Ovary (tissue), 9 donors: ENCODE measurements around the gene PTPRN2. TPM values are rescaled to one million over a fixed set of nuclear protein-coding genes. Genes with fewer than 3 reads are reported as not detected.

Source experiments
- DNase-seq, 5 donors: peaks; one replicate each; pipeline ENCODE4 v3.0.0-alpha.2; 2019 to 2020
- H3K27ac ChIP-seq, 2 donors: fragments of 200-600 bp; one replicate each; pipeline versions ENCODE4 v1.5.1 to v1.8.0; 2019 to 2022
- H3K27me3 ChIP-seq: fragments of 200-600 bp; one replicate; pipeline ENCODE4 v1.8.0; 2022
- H3K36me3 ChIP-seq: fragments of 200-600 bp; sonication (generic); one replicate; pipeline ENCODE4 v1.5.1; 2019
- H3K4me1 ChIP-seq: one replicate; pipeline ENCODE4 v1.8.1; 2013; ENCODE audit warnings: mild to moderate bottlenecking, moderate library complexity; ENCODE audit not compliant: insufficient read depth
- H3K4me3 ChIP-seq: fragments of 200-600 bp; sonication (generic); one replicate; pipeline ENCODE4 v1.5.1; 2017
- H3K9me3 ChIP-seq, 2 donors: fragments of 200-600 bp in 1 of 2; sonication (generic) in 1 of 2; one replicate each; pipeline versions ENCODE4 v1.5.1 to v1.8.1; 2013 to 2019; ENCODE audit warnings: mild to moderate bottlenecking in 1 of 2, moderate library complexity in 1 of 2
- EP300 ChIP-seq: sonication (generic); formaldehyde crosslinking; IDR thresholded peaks from one replicate; pipeline ENCODE4 v1.6.1; 2017; ENCODE audit warnings: antibody characterized with exemption
- POLR2A ChIP-seq: fragments of 450-650 bp; IDR thresholded peaks from one replicate; pipeline ENCODE4 v1.6.1; 2017; ENCODE audit warnings: antibody characterized with exemption, mild to moderate bottlenecking, moderate library complexity
- WGBS, 3 donors: extraction: QIAGEN DNeasy Blood & Tissue Kit in 1 of 3; methylation state at CpG; one replicate each; pipeline versions ENCODE4 v1.1.5 to v1.1.7; 2013 to 2017; 5-methylcytosine and 5-hydroxymethylcytosine counted together
- intact Hi-C, 4 donors: fragments of 100-400 bp; cut with DNase I; formaldehyde crosslinking; loops; one replicate each; pipeline versions ENCODE4 v1.11.0 to v1.15.1; 2022 to 2023
- polyA plus RNA-seq, 2 donors: library from polyadenylated mRNA; stranded (reverse); fragments of 200-250 nt in 1 of 2; fragments of 350-450 nt in 1 of 2; fragmentation: Illumina TruSeq in 1 of 2; extraction: RNeasy Lipid Tissue Mini Kit (QIAGEN cat#74804) in 1 of 2; gene quantifications; one replicate each; pipeline ENCODE4 v1.2.3, GENCODE V29; 2013 to 2014
- total RNA-seq, 7 donors: library from RNA; depleted of rRNA in 2 of 7; stranded (reverse); fragments of >200 nt in 2 of 7; fragmentation: NEBNext Ultra II Directional in 3 of 7; extraction: Animal tissue kit (Norgen Biotek cat#: 25700) in 3 of 7; gene quantifications; one replicate each; pipeline versions ENCODE4 v1.1.0 to v1.2.4, GENCODE V29; 2016 to 2023
- TF ChIP-seq, protein P1 (sequence below), 3 donors: fragments of 450-650 bp in 2 of 3; fragments of 200-600 bp in 1 of 3; IDR thresholded peaks; one replicate each; pipeline versions ENCODE4 v1.5.1 to v1.8.0; 2016 to 2022; ENCODE audit warnings: antibody characterized with exemption in 3 of 3, mild to moderate bottlenecking in 1 of 3
- donor health status: DM: no; HTN: no; CAD: no; lungs with moderate emphysema.
- donor health status: DM: no; HTN: no; CAD: no.
- donor health status: Bipolar disorder and iron deficiency.
- donor health status: DM: yes; HTN: yes; CAD: no.
- donor health status: DM: no; HTN: no; CAD: no.
- donor health status: DM: yes; HTN: yes; CAD: no.

Gene PTPRN2
- total and polyA plus RNA-seq, 9 donors, result 3.5 to 11.1 (median 5.9) TPM

DNA sequence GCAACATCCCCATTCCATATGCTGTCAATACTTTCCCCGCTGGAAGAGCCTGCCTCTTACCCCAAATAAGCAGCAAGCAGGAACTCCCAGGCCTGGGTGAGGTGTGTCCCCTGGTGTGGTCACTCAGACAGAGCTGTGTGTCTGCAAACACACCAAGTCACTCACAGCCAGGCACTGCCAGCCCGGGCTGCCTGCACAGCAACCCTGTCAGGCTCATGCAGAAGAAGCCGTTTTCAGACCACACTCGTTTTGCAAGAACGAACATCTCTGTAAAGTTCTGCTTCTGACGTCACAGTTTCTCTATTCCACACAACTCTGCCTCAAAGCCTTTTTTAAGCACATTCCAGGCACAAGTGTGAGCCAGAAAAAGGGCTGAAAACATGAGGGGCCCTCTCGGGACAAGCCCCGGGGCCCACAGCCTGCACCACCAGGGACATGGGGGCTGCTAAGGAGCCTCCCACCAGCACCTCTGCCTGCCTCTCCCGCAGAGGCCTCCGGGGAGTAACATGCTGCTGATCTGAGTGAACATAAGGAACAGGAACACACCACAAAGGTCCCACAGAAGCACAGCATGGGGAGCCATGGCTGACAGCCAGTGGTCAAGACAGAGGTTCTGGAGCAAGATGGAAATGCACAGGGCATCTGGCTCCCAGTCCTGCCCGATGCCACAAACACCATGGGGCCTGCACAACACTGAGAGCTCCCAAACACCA is 11.4 kb downstream of the PTPRN2 start:
- WGBS, 3 donors, result 71 to 77% (median 76%) methylated on average over 11 of the region's 11 CpGs
- no peak for TF ChIP-seq EP300
- TF ChIP-seq POLR2A, result no peak
- TF ChIP-seq, protein P1, sequence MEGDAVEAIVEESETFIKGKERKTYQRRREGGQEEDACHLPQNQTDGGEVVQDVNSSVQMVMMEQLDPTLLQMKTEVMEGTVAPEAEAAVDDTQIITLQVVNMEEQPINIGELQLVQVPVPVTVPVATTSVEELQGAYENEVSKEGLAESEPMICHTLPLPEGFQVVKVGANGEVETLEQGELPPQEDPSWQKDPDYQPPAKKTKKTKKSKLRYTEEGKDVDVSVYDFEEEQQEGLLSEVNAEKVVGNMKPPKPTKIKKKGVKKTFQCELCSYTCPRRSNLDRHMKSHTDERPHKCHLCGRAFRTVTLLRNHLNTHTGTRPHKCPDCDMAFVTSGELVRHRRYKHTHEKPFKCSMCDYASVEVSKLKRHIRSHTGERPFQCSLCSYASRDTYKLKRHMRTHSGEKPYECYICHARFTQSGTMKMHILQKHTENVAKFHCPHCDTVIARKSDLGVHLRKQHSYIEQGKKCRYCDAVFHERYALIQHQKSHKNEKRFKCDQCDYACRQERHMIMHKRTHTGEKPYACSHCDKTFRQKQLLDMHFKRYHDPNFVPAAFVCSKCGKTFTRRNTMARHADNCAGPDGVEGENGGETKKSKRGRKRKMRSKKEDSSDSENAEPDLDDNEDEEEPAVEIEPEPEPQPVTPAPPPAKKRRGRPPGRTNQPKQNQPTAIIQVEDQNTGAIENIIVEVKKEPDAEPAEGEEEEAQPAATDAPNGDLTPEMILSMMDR (IDR thresholded peaks at IDR 0.05), result no peak

DNA sequence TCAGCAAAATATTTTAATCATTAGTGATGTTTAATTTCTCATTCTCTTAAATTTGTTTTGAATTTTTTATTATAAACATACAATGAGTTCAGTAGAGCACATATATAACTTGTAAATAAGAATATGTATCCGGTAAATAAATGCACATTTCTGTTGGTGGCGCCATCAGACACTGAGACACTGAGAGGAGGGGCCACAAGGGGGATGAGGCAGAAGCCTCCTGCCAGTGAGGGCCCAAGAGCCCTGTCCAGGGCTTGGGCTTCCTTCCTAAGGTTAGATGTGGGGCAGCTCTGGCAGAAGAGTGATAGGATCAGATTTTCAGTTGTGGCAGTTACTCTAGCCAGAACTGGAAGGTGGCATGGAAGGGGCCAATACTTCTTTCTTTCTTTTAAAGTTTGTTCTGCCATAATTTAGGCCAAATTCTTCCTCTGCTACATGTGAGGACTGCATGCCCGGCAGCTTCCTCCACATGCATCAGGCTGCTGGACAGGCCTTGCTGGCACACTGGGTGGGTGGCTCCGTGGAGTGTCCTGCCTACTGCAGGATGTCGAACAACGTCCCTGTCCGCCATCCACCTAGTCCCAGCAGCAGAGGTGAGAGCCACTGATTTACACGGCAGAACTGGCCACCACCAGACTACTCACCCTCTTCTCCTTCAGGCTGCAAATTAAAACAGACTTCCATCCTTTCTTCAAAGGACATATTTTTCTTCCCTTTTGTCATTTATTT is 13.2 kb downstream of the PTPRN2 start:
- no peak overlapping the region for H3K4me3 ChIP-seq
- DNase-seq, result no peak
- 78 to 82% (median 79%) methylated on average over 8 of the region's 8 CpGs for WGBS, 3 donors
- no peaks in the 10 kb centered on the region for H3K36me3 ChIP-seq
- no peaks in the 10 kb centered on the region for H3K4me1 ChIP-seq
- intact Hi-C loops, result no loop called here
- H3K27ac ChIP-seq, result no peak overlapping the region
- TF ChIP-seq POLR2A (no peak), EP300 (no peak)
- TF ChIP-seq, protein P1 (IDR thresholded peaks at IDR 0.05), result no peak
- H3K9me3 ChIP-seq, result no peaks in the 10 kb centered on the region
- no peaks in the 10 kb centered on the region for H3K27me3 ChIP-seq

More for the DNA sequence above, 11.4 kb downstream of the PTPRN2 start:
- Histone ChIP-seq H3K9me3 (no peaks in the 10 kb centered on the region), H3K4me3 (no peak overlapping the region), H3K4me1 (no peaks in the 10 kb centered on the region), H3K27me3 (no peaks in the 10 kb centered on the region), H3K27ac (no peak overlapping the region), H3K36me3 (no peaks in the 10 kb centered on the region)
- no peak for DNase-seq
- intact Hi-C loops, result no loop called here

DNA sequence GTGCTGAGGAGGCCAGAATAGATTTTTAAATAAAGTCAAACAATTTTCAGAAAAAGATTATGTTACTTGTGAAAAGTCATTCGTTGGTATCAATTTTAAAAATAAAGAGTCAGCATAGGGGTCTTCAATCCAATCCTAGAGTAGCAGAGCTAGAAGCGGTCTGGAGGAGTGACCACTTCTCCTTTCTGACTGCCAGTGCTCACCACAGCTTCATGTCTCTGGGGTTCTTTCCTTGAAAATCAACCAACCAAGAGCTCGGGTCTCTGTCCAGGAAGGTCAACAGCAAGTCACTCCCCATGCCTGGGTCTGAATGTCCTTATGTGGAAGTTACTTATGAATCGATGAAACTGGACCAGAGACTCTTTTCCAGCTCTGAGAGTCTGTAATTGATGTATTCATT is 14.3 kb downstream of the PTPRN2 start:
- H3K4me3 ChIP-seq, result no peak overlapping the region
- DNase-seq, result no peak
- H3K36me3 ChIP-seq, result no peaks in the 10 kb centered on the region
- WGBS, 3 donors, result 54 to 66% (median 61%) methylated on average over 4 of the region's 4 CpGs
- H3K27ac ChIP-seq, result no peak overlapping the region
- intact Hi-C loops, result no loop called here
- no peaks in the 10 kb centered on the region for H3K9me3 ChIP-seq
- TF ChIP-seq, protein P1 (IDR thresholded peaks at IDR 0.05), result no peak
- TF ChIP-seq POLR2A (no peak), EP300 (no peak)
- no peaks in the 10 kb centered on the region for H3K27me3 ChIP-seq
- no peaks in the 10 kb centered on the region for H3K4me1 ChIP-seq

DNA sequence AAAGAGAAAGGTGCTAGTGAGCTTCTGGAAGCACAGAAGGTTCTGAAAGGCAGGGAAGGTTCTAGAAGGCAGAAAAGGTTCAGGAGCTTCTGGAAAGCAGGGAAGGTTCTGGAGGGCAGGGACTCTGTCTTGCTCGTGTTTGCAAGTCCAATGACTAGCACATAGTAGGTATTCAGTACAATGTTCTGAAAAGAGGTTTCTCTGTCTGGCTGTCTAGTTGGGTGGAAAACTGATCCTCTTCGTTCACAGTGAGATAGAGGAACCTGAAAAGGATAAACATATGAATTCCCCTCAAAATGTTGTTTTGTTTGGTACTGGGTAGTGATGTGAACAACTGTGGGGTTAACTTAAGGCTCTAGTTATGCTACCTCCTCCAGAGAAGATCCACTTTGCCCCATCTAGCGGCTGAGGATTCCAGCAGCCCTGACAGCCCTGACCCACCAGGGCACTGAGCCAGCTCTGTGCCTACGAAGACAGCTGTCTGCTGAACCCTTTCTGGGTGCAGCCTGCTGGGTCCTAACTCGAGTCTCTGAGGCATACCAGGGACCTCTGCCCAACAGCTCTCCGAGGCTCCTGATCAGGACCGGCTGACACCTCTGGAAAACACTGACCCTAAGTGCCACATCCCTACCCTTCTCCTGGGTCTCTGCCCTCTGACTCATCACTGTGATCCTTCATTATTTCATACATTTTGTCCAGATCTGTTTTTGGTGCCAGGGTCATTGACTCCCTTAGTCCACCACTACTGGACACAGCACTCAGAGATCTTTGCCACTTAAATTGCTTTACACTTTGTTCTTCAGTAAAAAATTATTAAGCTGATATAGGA is 15.4 kb downstream of the PTPRN2 start:
- no peaks in the 10 kb centered on the region for H3K9me3 ChIP-seq
- H3K4me3 ChIP-seq, result no peak overlapping the region
- no peaks in the 10 kb centered on the region for H3K36me3 ChIP-seq
- intact Hi-C loops, result no loop called here
- no peaks in the 10 kb centered on the region for H3K4me1 ChIP-seq
- no peaks in the 10 kb centered on the region for H3K27me3 ChIP-seq
- WGBS, 3 donors, result 22 to 32% (median 23%) methylated on average over 7 of the region's 7 CpGs
- TF ChIP-seq, protein P1 (IDR thresholded peaks at IDR 0.05), result no peak
- TF ChIP-seq EP300 (no peak), POLR2A (no peak)
- DNase-seq, result no peak
- H3K27ac ChIP-seq, result no peak overlapping the region
